Activated CD4-positive, alpha-beta T cell treated with anti-CD3 and anti-CD28 coated beads for 36 hours (primary cell): ENCODE data around the gene CCDC78. TPM values are rescaled to one million over a fixed set of nuclear protein-coding genes. Genes with fewer than 3 reads are reported as not detected.

ENCODE experiments used
- ATAC-seq: fragments of 200-7000 bp; cut with Tn5 transposase; one replicate; pipeline ENCODE4 v1.10.0; 2021; ENCODE audit warnings: mild to moderate bottlenecking, moderate library complexity
- CTCF ChIA-PET: fragments of 350-600 bp; sonication (Branson Sonifier 250); formaldehyde crosslinking; loops from one replicate; lab custom pipeline; 2021; ENCODE audit warnings: antibody characterized with exemption; lab: Charles Lee
- POLR2A ChIA-PET: fragments of 350-600 bp; sonication (Branson Sonifier 250); formaldehyde crosslinking; loops from one replicate; lab custom pipeline; 2021; ENCODE audit warnings: antibody characterized with exemption, inconsistent platforms; lab: Charles Lee
- DNase-seq: peaks from one replicate; pipeline ENCODE4 v3.0.0-alpha.2; 2020
- H3K27ac Mint-ChIP-seq: one replicate; pipeline ENCODE4 v1.8.0; 2021; ENCODE audit warnings: mixed read lengths
- H3K27me3 Mint-ChIP-seq: one replicate; pipeline ENCODE4 v1.8.0; 2021; ENCODE audit warnings: mixed read lengths
- H3K36me3 Mint-ChIP-seq: one replicate; pipeline ENCODE4 v1.8.0; 2021; ENCODE audit warnings: low read depth, mixed read lengths
- H3K4me1 Mint-ChIP-seq: one replicate; pipeline ENCODE4 v1.8.0; 2021; ENCODE audit warnings: mixed read lengths
- H3K4me3 Mint-ChIP-seq: one replicate; pipeline ENCODE4 v1.8.0; 2021; ENCODE audit warnings: mild to moderate bottlenecking, moderate library complexity, mixed read lengths
- H3K9me3 Mint-ChIP-seq: one replicate; pipeline ENCODE4 v1.8.0; 2021; ENCODE audit warnings: low read depth, mixed read lengths
- intact Hi-C, 2 experiments: fragments of 100-400 bp; cut with DNase I in 1 of 2; cut with micrococcal nuclease in 1 of 2; formaldehyde crosslinking; loops; one replicate each; pipeline versions ENCODE4 v1.14.2 to v1.15.1; 2022 to 2024; cut with DNase I, micrococcal nuclease
- total RNA-seq, 2 experiments: library from RNA; stranded (reverse); gene quantifications; one replicate each; pipeline ENCODE4 v1.2.3, GENCODE V29; 2021

The CCDC78 gene
- total RNA-seq, 2 experiments from 2014 or later = 1.8 to 2.4 TPM

GRCh38 chr16:707062-707538 is 19.1 kb downstream of the CCDC78 start:
- no peak for DNase-seq
- intact Hi-C loops = no loop called here
- no peaks in the 10 kb centered on the region for H3K9me3 Mint-ChIP-seq
- peaks cover 43% of the 10 kb centered on the region for H3K27me3 Mint-ChIP-seq
- no peaks in the 10 kb centered on the region for H3K4me1 Mint-ChIP-seq
- POLR2A ChIA-PET = interaction anchor here (0.7 kb wide), 1 partner anchor 12 kb away, joined by 3 read pairs; no protein-coding TSS in a partner anchor
- CTCF ChIA-PET = interaction anchor here (0.7 to 1.3 kb wide), 4 partner anchors 13 to 367 kb away, joined by 3 to 5 read pairs (median 3); partner anchors contain the start of gene CHTF18
- no peaks in the 10 kb centered on the region for H3K36me3 Mint-ChIP-seq
- H3K27ac Mint-ChIP-seq = no peak overlapping the region
- ATAC-seq = no peak
- H3K4me3 Mint-ChIP-seq = no peak overlapping the region

- ATAC-seq = no peak
- peaks cover 47% of the 10 kb centered on the region for H3K27me3 Mint-ChIP-seq
- H3K4me3 Mint-ChIP-seq = no peak overlapping the region
- CTCF ChIA-PET = interaction anchor here (0.7 to 1.3 kb wide), 5 partner anchors 13 to 366 kb away, joined by 3 to 5 read pairs (median 3); partner anchors contain the start of gene CHTF18
- no peak overlapping the region for H3K27ac Mint-ChIP-seq
- intact Hi-C loops = no loop called here
- H3K4me1 Mint-ChIP-seq = no peaks in the 10 kb centered on the region
- H3K9me3 Mint-ChIP-seq = no peaks in the 10 kb centered on the region
- H3K36me3 Mint-ChIP-seq = no peaks in the 10 kb centered on the region
- POLR2A ChIA-PET = no interaction called here
- no peak for DNase-seq
Observed at GRCh38 chr16:706189-707061, 19.8 kb downstream of the CCDC78 start.

GRCh38 chr16:705431-706188 is 20.6 kb downstream of the CCDC78 start, which contains the start of gene FBXL16:
FBXL16 (minus strand) TSS chr16:705801; CDS start chr16:697405, 8,396 bp downstream.
- CTCF ChIA-PET = no interaction called here
- Mint-ChIP-seq H3K4me3 (no peak within 1 kb of the TSS), H3K4me1 (no peaks in the 10 kb centered on the region), H3K36me3 (no peaks in the 10 kb centered on the region), H3K27me3 (peaks cover 47% of the 10 kb centered on the region), H3K27ac (no peak within 1 kb of the TSS), H3K9me3 (no peaks in the 10 kb centered on the region)
- POLR2A ChIA-PET = no interaction called here
- DNase-seq (peak; percentile 35), ATAC-seq (no peak)
- intact Hi-C loops = no loop called here

DNA sequence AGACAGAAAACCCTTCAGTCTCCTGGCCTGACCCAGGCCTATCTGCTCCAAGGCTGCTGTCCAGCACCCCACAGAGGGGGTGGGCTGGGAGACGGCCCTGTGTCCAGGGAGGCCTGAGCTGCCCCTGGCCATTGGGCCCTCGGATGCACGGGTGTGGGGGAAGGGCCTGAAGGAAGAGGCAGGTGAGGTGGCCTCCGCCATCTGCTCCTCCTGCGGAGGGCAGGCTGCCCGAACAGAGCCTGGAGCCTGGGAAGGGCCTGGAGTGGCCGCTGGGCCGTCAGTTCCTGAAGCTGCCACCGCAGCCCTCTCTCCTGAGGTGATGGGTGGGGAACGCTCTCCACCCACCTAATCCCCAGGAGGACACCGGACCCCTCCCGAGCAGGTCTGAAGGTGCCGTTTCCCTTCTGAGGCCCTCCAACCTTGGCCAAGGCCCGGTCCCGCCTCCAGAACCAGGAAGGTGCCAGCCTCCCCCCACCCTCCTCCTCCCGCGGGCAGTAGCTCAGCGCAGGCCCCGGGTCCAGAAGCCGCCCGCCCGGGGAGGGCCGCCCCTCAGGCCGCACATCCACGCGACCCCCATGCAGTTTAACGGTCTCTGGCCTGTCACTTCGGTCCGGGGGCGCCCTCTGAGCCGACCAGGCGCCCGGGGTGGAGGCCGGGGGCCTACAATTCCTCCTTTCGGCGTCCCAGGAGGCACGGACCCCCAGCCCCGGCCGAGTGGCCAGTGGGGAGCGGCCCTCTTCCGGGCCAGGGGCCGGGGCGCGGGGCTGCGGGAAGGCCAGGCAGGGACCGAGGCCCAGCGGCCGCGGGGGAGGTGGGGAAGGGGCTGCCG is 21.5 kb downstream of the CCDC78 start:
- POLR2A ChIA-PET = no interaction called here
- intact Hi-C loops = no loop called here
- Mint-ChIP-seq H3K27ac (no peak overlapping the region), H3K4me3 (no peak overlapping the region), H3K9me3 (no peaks in the 10 kb centered on the region), H3K4me1 (no peaks in the 10 kb centered on the region), H3K27me3 (peaks cover 46% of the 10 kb centered on the region), H3K36me3 (no peaks in the 10 kb centered on the region)
- CTCF ChIA-PET = interaction anchor here (0.7 to 1.4 kb wide), 2 partner anchors 8 to 17 kb away, joined by 3 to 4 read pairs; no protein-coding TSS in a partner anchor
- DNase-seq (no peak), ATAC-seq (no peak)

GRCh38 chr16:704047-704446 is 22.2 kb downstream of the CCDC78 start:
- no peaks in the 10 kb centered on the region for H3K36me3 Mint-ChIP-seq
- ChIA-PET POLR2A (no interaction called here), CTCF (interaction anchor here (0.7 to 1.4 kb wide), 3 partner anchors 8 to 16 kb away, joined by 3 to 4 read pairs (median 3); partner anchors contain the start of gene METRN)
- H3K27me3 Mint-ChIP-seq = peaks cover 39% of the 10 kb centered on the region
- H3K9me3 Mint-ChIP-seq = no peaks in the 10 kb centered on the region
- H3K4me1 Mint-ChIP-seq = no peaks in the 10 kb centered on the region
- no peak for ATAC-seq
- no peak overlapping the region for H3K4me3 Mint-ChIP-seq
- no peak for DNase-seq
- intact Hi-C loops = no loop called here
- no peak overlapping the region for H3K27ac Mint-ChIP-seq

DNA sequence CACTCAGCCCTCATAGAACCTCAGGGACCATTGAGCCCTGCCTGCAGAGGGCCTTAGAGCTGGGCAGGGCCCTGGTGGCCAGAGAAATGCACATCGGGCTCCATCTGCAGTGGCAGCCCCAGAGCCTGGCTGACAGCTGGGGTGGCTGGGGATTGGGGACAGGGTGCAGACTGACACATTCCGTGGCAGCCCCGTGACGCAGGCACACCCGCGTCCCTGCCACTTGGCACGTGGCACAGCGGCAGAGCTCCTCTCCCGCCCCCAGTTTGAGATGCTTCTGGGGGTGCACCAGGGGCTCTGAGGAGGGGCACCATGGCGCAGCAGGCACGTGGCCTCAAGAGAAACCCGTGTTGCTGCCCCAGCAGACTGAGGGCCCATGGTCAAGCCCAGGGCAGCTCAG is 22.8 kb downstream of the CCDC78 start:
- ATAC-seq = no peak
- Mint-ChIP-seq H3K36me3 (no peaks in the 10 kb centered on the region), H3K27me3 (peaks cover 35% of the 10 kb centered on the region), H3K4me1 (no peaks in the 10 kb centered on the region), H3K27ac (no peak overlapping the region), H3K4me3 (no peak overlapping the region), H3K9me3 (no peaks in the 10 kb centered on the region)
- CTCF ChIA-PET = interaction anchor here (1.2 to 2.7 kb wide), 3 partner anchors 9 to 12 kb away, joined by 3 to 11 read pairs (median 4); partner anchors contain the start of gene METRN
- no peak for DNase-seq
- POLR2A ChIA-PET = no interaction called here
- intact Hi-C loops = no loop called here

DNA sequence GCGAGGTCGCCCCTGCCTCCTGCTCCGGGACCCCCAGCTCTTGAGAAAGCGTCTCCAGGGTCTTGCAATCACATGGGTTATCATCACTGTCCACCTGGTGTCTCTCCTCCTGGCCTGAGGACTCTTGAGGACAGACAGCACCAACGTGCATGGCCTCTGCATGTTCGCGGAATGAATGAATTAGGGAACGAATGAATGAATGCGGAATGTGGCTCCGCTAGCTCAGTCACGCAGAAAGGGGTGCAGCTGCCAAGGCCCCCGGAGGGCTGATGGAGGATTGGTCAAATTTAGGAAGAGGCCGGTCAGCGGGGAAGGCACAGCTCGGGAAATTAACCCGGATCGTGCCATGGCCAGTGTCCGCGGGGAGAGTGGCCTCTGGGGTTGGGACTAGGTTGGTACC is 23.9 kb downstream of the CCDC78 start:
- Mint-ChIP-seq H3K27me3 (peaks cover 27% of the 10 kb centered on the region), H3K36me3 (no peaks in the 10 kb centered on the region), H3K27ac (no peak overlapping the region), H3K9me3 (no peaks in the 10 kb centered on the region), H3K4me3 (no peak overlapping the region), H3K4me1 (no peaks in the 10 kb centered on the region)
- CTCF ChIA-PET = interaction anchor here (0.5 to 2.7 kb wide), 3 partner anchors 10 to 67 kb away, joined by 3 to 11 read pairs (median 7); no protein-coding TSS in a partner anchor
- DNase-seq (no peak), ATAC-seq (no peak)
- intact Hi-C loops = no loop called here
- POLR2A ChIA-PET = no interaction called here

DNA sequence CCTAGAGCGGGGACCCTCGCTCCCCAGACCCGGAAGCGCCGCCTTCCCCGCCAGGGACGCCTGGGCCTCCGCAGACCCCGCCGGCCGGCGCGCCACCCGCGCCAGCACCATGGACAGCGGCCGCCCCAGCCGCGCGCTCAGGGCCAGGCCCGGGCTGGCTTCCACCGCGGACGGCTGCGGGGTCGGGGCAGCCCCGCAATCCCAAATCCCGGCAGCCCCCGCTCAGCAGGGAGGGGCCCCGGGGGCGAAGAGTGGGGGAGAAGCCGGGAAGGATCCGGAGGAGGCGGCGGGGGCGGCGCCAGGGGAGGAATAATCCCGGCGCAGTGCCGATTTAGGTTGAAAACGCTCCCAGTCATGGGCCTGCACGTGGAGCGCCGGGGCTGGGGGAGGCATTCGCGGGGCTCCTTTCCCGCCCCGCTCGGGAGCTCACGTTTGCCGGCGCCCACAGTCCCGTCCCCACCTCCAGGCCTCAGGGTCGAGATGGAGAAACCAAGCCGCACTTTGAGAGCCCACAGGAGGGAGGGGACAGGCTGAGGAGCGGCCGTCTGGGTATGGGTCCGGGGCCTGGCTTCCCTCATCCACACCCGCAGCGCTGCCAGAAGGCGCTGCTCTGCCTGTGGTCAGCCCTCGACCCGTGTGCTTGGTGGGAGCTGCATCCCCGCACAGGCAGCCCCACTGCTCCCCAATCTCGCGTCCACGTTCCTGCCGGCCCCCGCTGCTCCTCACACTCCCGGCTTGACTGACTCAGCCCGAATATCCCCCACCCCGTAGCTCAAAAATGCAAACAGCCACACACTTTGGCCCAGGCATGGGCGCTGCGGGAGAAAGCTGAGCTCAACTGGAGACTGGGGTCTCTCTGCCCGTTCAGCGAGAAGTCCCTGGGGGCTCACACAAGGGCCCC is 25.3 kb downstream of the CCDC78 start:
- CTCF ChIA-PET = interaction anchor here (1.0 to 2.7 kb wide), 2 partner anchors 12 to 19 kb away, joined by 3 to 11 read pairs; no protein-coding TSS in a partner anchor
- intact Hi-C loops = no loop called here
- H3K36me3 Mint-ChIP-seq = no peaks in the 10 kb centered on the region

GRCh38 chr16:698911-699671 is 27.2 kb downstream of the CCDC78 start:
- no peak overlapping the region for H3K4me3 Mint-ChIP-seq
- ChIA-PET CTCF (interaction anchor here (0.9 kb wide), 1 partner anchor 26 kb away, joined by 4 read pairs; no protein-coding TSS in a partner anchor), POLR2A (no interaction called here)
- no peaks in the 10 kb centered on the region for H3K36me3 Mint-ChIP-seq
- peaks cover 13% of the 10 kb centered on the region for H3K27me3 Mint-ChIP-seq
- H3K9me3 Mint-ChIP-seq = no peaks in the 10 kb centered on the region
- intact Hi-C loops = loop anchor here in 1 of 2 experiments (5.0 kb wide), 2 partner anchors 88 to 453 kb away; partner anchors contain the start of genes CACNA1H, CHTF18 and RPUSD1
- DNase-seq = no peak
- ATAC-seq = no peak
- H3K4me1 Mint-ChIP-seq = peaks cover 10% of the 10 kb centered on the region
- no peak overlapping the region for H3K27ac Mint-ChIP-seq

More for the DNA sequence above, 25.3 kb downstream of the CCDC78 start:
- POLR2A ChIA-PET = no interaction called here
- ATAC-seq = peak; percentile 51
- Mint-ChIP-seq H3K4me3 (no peak overlapping the region), H3K27ac (no peak overlapping the region), H3K9me3 (no peaks in the 10 kb centered on the region), H3K4me1 (peaks cover 2% of the 10 kb centered on the region), H3K27me3 (peaks cover 14% of the 10 kb centered on the region)
- peak; percentile 60 for DNase-seq
